Measurements from ENCODE around the gene ECHDC3.

Gene ECHDC3

GRCh38 chr10:11740907-11741306 is 1.3 kb upstream of the ECHDC3 start:
- H3K4me2 ChIP-seq = no peak overlapping the region
- H3K36me3 ChIP-seq = no peaks in the 10 kb centered on the region; a peak in 1 of 22 replicates
- H3K27me3 ChIP-seq = no peaks in the 10 kb centered on the region; a peak in 1 of 22 replicates
- no peak overlapping the region for H3K4me3 ChIP-seq
- no peak overlapping the region for H3K27ac ChIP-seq
- no peak overlapping the region for H3K9ac ChIP-seq
- H3K9me3 ChIP-seq (replicated peaks in 1 of 11) = peaks cover 0 to 14% (median 10%) of the 10 kb centered on the region in 11 experiments; a peak in 17 of 22 replicates
- no peak for TF ChIP-seq Cebpa-rat (IDR thresholded peaks at IDR 0.05)
- no peaks in the 10 kb centered on the region for H4K20me1 ChIP-seq
- peaks cover 15 to 27% (median 22%) of the 10 kb centered on the region in 10 experiments for H3K4me1 ChIP-seq

DNA sequence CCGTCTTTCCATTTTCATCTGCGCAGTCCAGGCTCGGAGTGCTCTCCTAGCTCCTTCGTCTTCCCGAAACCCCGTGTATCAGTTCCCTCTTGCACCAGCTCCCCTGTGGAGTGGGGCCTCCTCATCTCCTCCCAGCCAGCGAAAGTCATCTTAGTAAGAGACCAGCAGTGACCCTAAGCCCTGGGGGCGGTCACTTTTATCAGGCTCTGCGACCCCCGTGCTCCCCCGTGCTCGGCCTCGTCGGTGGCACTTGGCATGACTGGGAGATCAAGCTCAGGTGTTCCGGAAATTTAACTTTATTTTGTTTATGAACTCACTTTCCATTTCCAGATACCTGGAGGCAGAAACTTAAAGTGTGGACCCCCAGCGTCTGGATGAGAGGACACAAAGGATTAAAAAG is 574 bp upstream of the ECHDC3 start:
- H3K36me3 ChIP-seq = no peaks in the 10 kb centered on the region; a peak in 1 of 22 replicates
- no peak overlapping the region for H3K27ac ChIP-seq
- H3K27me3 ChIP-seq = no peaks in the 10 kb centered on the region; a peak in 1 of 22 replicates
- H3K4me1 ChIP-seq = peaks cover 15 to 27% (median 22%) of the 10 kb centered on the region in 10 experiments
- H3K4me2 ChIP-seq = peak overlapping the region; percentile 91 to 100 (median 98)
- no peak for TF ChIP-seq Cebpa-rat (IDR thresholded peaks at IDR 0.05)
- H3K4me3 ChIP-seq = peak overlapping the region; percentile 74 to 88 (median 78)
- H3K9ac ChIP-seq = peak overlapping the region; percentile 53 to 90 (median 65); a peak in 19 of 22 replicates
- H4K20me1 ChIP-seq = no peaks in the 10 kb centered on the region
- peaks cover 0 to 14% (median 10%) of the 10 kb centered on the region in 11 experiments; a peak in 17 of 22 replicates for H3K9me3 ChIP-seq (replicated peaks in 1 of 11)

DNA sequence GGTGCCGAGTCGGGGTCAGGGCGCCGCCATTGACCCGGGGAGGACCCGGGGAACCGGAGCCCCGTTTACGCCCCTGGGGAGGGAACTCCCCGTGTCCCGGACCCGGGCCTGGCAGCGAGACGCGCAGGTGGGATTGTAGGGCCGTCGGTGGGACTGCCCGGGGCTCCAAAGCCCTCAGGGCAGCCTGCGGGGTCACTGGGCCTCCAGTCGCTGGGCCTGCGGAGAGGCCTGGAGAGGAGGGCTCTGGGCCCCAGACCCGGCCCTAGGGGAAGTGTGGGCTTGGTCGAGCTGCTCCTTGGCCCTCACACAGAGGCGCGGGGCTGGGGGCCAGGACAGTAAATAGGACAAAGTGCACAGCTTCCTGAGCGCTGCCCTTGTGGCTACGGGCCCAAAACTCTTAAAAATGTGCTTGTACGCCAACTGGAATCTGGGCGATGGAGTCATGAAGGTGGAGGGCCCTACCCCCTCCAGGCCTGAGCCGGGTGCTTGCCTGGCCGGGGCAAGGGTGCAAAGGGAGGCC is 657 bp downstream of the ECHDC3 start:
- Histone ChIP-seq H3K9me3 (replicated peaks in 1 of 11) (peaks cover 0 to 14% (median 10%) of the 10 kb centered on the region in 11 experiments; a peak in 17 of 22 replicates), H3K36me3 (no peaks in the 10 kb centered on the region; a peak in 1 of 22 replicates), H3K4me1 (peaks cover 12 to 25% (median 19%) of the 10 kb centered on the region in 10 experiments), H3K4me2 (peak overlapping the region; percentile 91 to 100 (median 98)), H3K27me3 (no peaks in the 10 kb centered on the region; a peak in 1 of 22 replicates), H3K9ac (peak overlapping the region; percentile 81 to 95 (median 88)), H3K4me3 (peak overlapping the region; percentile 74 to 88 (median 78)), H4K20me1 (no peaks in the 10 kb centered on the region), H3K27ac (peak overlapping the region; percentile 72 to 91 (median 82))
- no peak for TF ChIP-seq Cebpa-rat (IDR thresholded peaks at IDR 0.05)

DNA sequence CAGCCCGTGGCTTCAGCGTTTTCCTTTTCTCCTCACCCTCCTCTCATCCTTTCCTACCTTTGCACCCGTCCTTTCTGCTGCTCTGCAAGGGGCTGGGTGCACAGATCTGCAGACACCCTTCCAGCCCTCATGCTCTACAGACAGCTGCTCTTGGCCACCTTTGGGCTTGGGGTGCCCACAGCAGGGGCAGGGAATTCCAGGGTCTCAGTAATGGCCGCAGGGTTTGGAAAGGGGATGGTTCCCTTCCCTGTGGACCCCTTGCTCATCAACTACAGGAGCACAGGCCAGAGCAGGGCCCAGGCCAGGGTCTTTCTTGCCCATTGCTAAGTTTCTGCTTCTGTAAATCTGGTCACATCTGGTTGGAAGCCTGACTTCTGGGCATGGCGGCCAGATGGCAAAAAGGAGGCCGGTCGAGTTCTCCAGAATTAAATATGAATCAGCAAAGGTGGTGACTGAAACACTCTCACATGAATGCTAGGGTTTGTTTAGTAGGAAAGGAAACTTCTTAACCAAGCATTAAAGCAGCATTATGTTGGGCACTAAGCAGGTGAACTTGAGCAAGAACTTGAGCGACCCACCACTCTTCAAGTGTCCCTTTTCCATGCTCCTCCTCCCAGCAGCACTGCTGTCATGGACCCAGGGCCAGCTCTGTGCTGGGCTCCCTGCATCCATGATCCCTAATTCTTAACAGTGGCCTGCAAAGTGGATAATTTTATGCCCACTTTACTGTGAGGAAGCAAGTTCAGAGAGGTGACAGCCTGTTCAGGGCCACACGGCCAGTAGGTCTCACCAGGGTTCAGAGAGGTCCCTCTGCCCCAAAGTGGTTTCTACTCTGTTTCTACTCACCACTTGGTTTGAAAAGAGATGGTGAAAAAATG is 1.5 kb downstream of the ECHDC3 start:
- Histone ChIP-seq H3K4me2 (peak overlapping the region; percentile 91 to 100 (median 98); a peak in 20 of 22 replicates), H3K36me3 (peaks cover 0 to under 1% (median 0%) of the 10 kb centered on the region in 11 experiments; a peak in 1 of 22 replicates), H3K27me3 (no peaks in the 10 kb centered on the region; a peak in 1 of 22 replicates), H3K9ac (peak overlapping the region in 4 of 11 experiments; percentile 86 to 94 (median 88); a peak in 7 of 22 replicates), H3K4me1 (peaks cover 12 to 24% (median 18%) of the 10 kb centered on the region in 10 experiments), H3K4me3 (peak overlapping the region in 5 of 10 experiments; percentile 74 to 83 (median 76); a peak in 7 of 20 replicates), H4K20me1 (no peaks in the 10 kb centered on the region), H3K27ac (no peak overlapping the region), H3K9me3 (replicated peaks in 1 of 11) (peaks cover 0 to 10% (median 7%) of the 10 kb centered on the region in 11 experiments; a peak in 16 of 22 replicates)
- TF ChIP-seq Cebpa-rat (IDR thresholded peaks at IDR 0.05) = no peak

- H3K4me1 ChIP-seq = peaks cover 12 to 24% (median 18%) of the 10 kb centered on the region in 10 experiments
- TF ChIP-seq Cebpa-rat (IDR thresholded peaks at IDR 0.05) = no peak
- peaks cover 0 to 9% (median 0%) of the 10 kb centered on the region in 11 experiments; a peak in 5 of 22 replicates for H3K36me3 ChIP-seq
- no peak overlapping the region for H3K4me3 ChIP-seq
- no peaks in the 10 kb centered on the region for H4K20me1 ChIP-seq
- H3K9me3 ChIP-seq (replicated peaks in 1 of 11) = no peaks in the 10 kb centered on the region
- H3K27me3 ChIP-seq = no peaks in the 10 kb centered on the region; a peak in 1 of 22 replicates
- no peak overlapping the region for H3K4me2 ChIP-seq
- no peak overlapping the region for H3K9ac ChIP-seq
- H3K27ac ChIP-seq = no peak overlapping the region
Measured at GRCh38 chr10:11745045-11745444, 2.9 kb downstream of the ECHDC3 start.

GRCh38 chr10:11746883-11747539 is 4.8 kb downstream of the ECHDC3 start:
- no peak overlapping the region for H3K27ac ChIP-seq
- H3K4me3 ChIP-seq = no peak overlapping the region
- TF ChIP-seq Cebpa-rat (IDR thresholded peaks at IDR 0.05) = no peak
- H3K27me3 ChIP-seq = no peaks in the 10 kb centered on the region; a peak in 1 of 22 replicates
- no peaks in the 10 kb centered on the region for H3K9me3 ChIP-seq (replicated peaks in 1 of 11)
- H3K4me2 ChIP-seq = peak overlapping the region in 4 of 11 experiments; percentile 3 to 28 (median 12); a peak in 4 of 22 replicates
- H3K4me1 ChIP-seq = peaks cover 10 to 20% (median 12%) of the 10 kb centered on the region in 10 experiments; a peak in 19 of 20 replicates
- no peaks in the 10 kb centered on the region for H4K20me1 ChIP-seq
- H3K36me3 ChIP-seq = peaks cover 0 to 18% (median 4%) of the 10 kb centered on the region in 11 experiments; a peak in 8 of 22 replicates
- no peak overlapping the region for H3K9ac ChIP-seq

GRCh38 chr10:11748866-11749265 is 6.7 kb downstream of the ECHDC3 start:
- H3K9ac ChIP-seq = no peak overlapping the region
- H3K27ac ChIP-seq = no peak overlapping the region
- H3K9me3 ChIP-seq (replicated peaks in 1 of 11) = no peaks in the 10 kb centered on the region
- H3K36me3 ChIP-seq = peaks cover 0 to 33% (median 8%) of the 10 kb centered on the region in 11 experiments; a peak in 12 of 22 replicates
- H3K27me3 ChIP-seq = no peaks in the 10 kb centered on the region
- H4K20me1 ChIP-seq = no peaks in the 10 kb centered on the region
- H3K4me3 ChIP-seq = no peak overlapping the region
- peaks cover 0 to 8% (median 0%) of the 10 kb centered on the region in 10 experiments; a peak in 1 of 20 replicates for H3K4me1 ChIP-seq
- H3K4me2 ChIP-seq = no peak overlapping the region
- no peak for TF ChIP-seq Cebpa-rat (IDR thresholded peaks at IDR 0.05)

DNA sequence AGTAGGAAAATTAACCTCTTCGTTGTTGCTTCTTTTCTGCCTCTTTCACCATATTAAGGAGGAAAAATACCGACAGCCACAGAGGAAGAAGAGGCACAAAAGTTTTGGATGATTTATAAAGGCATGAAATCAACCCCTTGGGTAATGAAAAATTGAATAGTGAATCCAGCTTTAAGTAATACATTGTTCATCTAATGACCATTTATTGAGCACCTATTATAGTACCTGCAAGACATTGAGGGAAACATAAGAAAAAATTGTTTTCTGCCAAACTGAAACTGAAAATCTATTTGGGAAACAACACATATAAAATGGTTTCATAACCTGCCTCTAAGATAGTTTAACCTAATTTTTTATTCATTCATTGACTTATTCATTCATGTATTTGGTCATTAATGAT is 8.2 kb downstream of the ECHDC3 start:
- H3K9me3 ChIP-seq (replicated peaks in 1 of 11) = no peaks in the 10 kb centered on the region
- TF ChIP-seq Cebpa-rat (IDR thresholded peaks at IDR 0.05) = no peak

More for the DNA sequence above, 8.2 kb downstream of the ECHDC3 start:
- no peak overlapping the region for H3K9ac ChIP-seq
- no peaks in the 10 kb centered on the region for H4K20me1 ChIP-seq
- H3K27me3 ChIP-seq = no peaks in the 10 kb centered on the region
- H3K4me2 ChIP-seq = no peak overlapping the region
- peaks cover 0 to 33% (median 12%) of the 10 kb centered on the region in 11 experiments; a peak in 12 of 22 replicates for H3K36me3 ChIP-seq
- H3K4me1 ChIP-seq = peaks cover 0 to 8% (median 0%) of the 10 kb centered on the region in 10 experiments; a peak in 1 of 20 replicates
- H3K27ac ChIP-seq = no peak overlapping the region
- H3K4me3 ChIP-seq = no peak overlapping the region
